HepG2 (cell line): Measurements from ENCODE around the gene PTPRE. TPM values are rescaled to one million over a fixed set of nuclear protein-coding genes. Genes with fewer than 3 reads are reported as not detected.

Experiments
- ATAC-seq: fragments of 200-7000 bp; cut with Tn5 transposase; 3 replicates; pipeline ENCODE4 v1.9.1; 2020; ENCODE audit warnings: mild to moderate bottlenecking, moderate library complexity
- BruUV-seq: library from RNA; stranded (reverse); fragments of 400-500 nt; replicated peaks from 2 replicates; lab custom pipeline; 2021; lab: Mats Ljungman, UMichigan
- CTCF ChIA-PET: fragments of 300-600 bp; formaldehyde crosslinking; extraction: SDS; loops from one replicate; lab custom pipeline; 2021; ENCODE audit warnings: low total read pairs, inconsistent platforms, low intra/inter-chr PET ratio; lab: Yijun Ruan, JAX
- POLR2A ChIA-PET: fragments of 350-600 bp; sonication (Branson Sonifier 250); formaldehyde crosslinking; loops from one replicate; lab custom pipeline; 2020; ENCODE audit warnings: antibody characterized with exemption, inconsistent platforms; lab: Yijun Ruan, JAX
- DNase-seq: peaks from one replicate; pipeline ENCODE4 v3.0.0-alpha.2; 2015; ENCODE audit warnings: low spot score
- FAIRE-seq: peaks from 3 replicates; lab custom pipeline; 2011; peaks lifted over from hg19 to GRCh38; lab: Jason Lieb, UNC
- H2AFZ ChIP-seq: one replicate; pipeline ENCODE4 v1.6.1; 2011; ENCODE audit warnings: low read length, inconsistent platforms
- H3K27ac ChIP-seq: fragments of 300-600 bp; 3 replicates; pipeline ENCODE4 v1.8.0; 2011; ENCODE audit warnings: mixed run types, mild to moderate bottlenecking, mixed read lengths, low read length, inconsistent platforms; ENCODE audit not compliant: insufficient read depth; ENCODE audit errors: extremely low read length
- H3K27me3 ChIP-seq, 2 experiments: fragments of 200-600 bp in 1 of 2; 2 replicates in 1 of 2; 3 replicates in 1 of 2; pipeline versions ENCODE4 v1.6.0 to v1.8.0; 2011; ENCODE audit warnings: low read length in 2 of 2, mild to moderate bottlenecking in 2 of 2, moderate library complexity in 2 of 2, inconsistent platforms in 1 of 2; ENCODE audit not compliant: insufficient read depth in 2 of 2, control insufficient read depth in 1 of 2
- H3K36me3 ChIP-seq, 2 experiments: fragments of 200-600 bp in 1 of 2; replicated peaks in 1 of 2; 2 replicates in 1 of 2; 3 replicates in 1 of 2; pipeline versions ENCODE4 v1.5.1 to v1.8.0; 2011; ENCODE audit warnings: low read length in 2 of 2, inconsistent platforms in 1 of 2; ENCODE audit not compliant: insufficient read depth in 2 of 2, control insufficient read depth in 1 of 2
- H3K4me1 ChIP-seq: 2 replicates; pipeline ENCODE4 v1.5.1; 2012; ENCODE audit warnings: low read length, inconsistent platforms; ENCODE audit not compliant: insufficient read depth
- H3K4me2 ChIP-seq: 2 replicates; pipeline ENCODE4 v1.6.0; 2011; ENCODE audit warnings: low read depth, low read length, inconsistent platforms
- H3K4me3 ChIP-seq, 3 experiments: fragments of 200-600 bp in 1 of 3; sonication (generic), shearing (Covaris generic) in 1 of 3; replicated peaks in 1 of 3; 2 replicates each; pipeline ENCODE4 v1.5.1; 2011 to 2016; ENCODE audit warnings: low read length in 3 of 3, inconsistent platforms in 2 of 3, low read depth in 2 of 3, mild to moderate bottlenecking in 2 of 3, control low read depth in 1 of 3, mixed read lengths in 1 of 3; ENCODE audit not compliant: insufficient read depth in 1 of 3
- H3K79me2 ChIP-seq: one replicate; pipeline ENCODE4 v1.6.1; 2011; ENCODE audit warnings: low read length, inconsistent platforms; ENCODE audit not compliant: insufficient read depth
- H3K9ac ChIP-seq: 2 replicates; pipeline ENCODE4 v1.6.0; 2011; ENCODE audit warnings: mild to moderate bottlenecking, low read depth, low read length, inconsistent platforms; ENCODE audit not compliant: insufficient read depth
- H3K9me3 ChIP-seq: 2 replicates; pipeline ENCODE4 v1.5.1; 2012; ENCODE audit warnings: mild to moderate bottlenecking, low read length
- H4K20me1 ChIP-seq: 2 replicates; pipeline ENCODE4 v1.6.0; 2011; ENCODE audit warnings: inconsistent platforms, mild to moderate bottlenecking, low read length, moderate library complexity; ENCODE audit not compliant: insufficient read depth
- ATRX ChIP-seq: sonication (generic); formaldehyde crosslinking; IDR thresholded peaks from 2 replicates; pipeline ENCODE4 v1.4.0; 2020; ENCODE audit warnings: missing genetic modification reagents, borderline replicate concordance
- GABPB1 ChIP-seq: IDR thresholded peaks from 2 replicates; pipeline ENCODE4 v1.6.1; 2016; ENCODE audit warnings: mild to moderate bottlenecking, missing genetic modification reagents, moderate library complexity, missing compliant biosample characterization
- HNRNPK ChIP-seq: fragments of 200-400 bp; formaldehyde crosslinking; IDR thresholded peaks from 2 replicates; pipeline ENCODE4 v1.6.1; 2018; ENCODE audit warnings: low read length, low read depth, moderate library complexity, mild to moderate bottlenecking; ENCODE audit not compliant: poor library complexity, severe bottlenecking
- LBX2 ChIP-seq: sonication (generic); formaldehyde crosslinking; IDR thresholded peaks from 2 replicates; pipeline ENCODE4 v1.5.0; 2020; ENCODE audit warnings: missing genetic modification reagents, mild to moderate bottlenecking, borderline replicate concordance
- RFXANK ChIP-seq: IDR thresholded peaks from 2 replicates; pipeline ENCODE4 v1.6.1; 2016
- YEATS2 ChIP-seq: sonication (generic); formaldehyde crosslinking; IDR thresholded peaks from 2 replicates; pipeline ENCODE4 v1.4.0; 2020; ENCODE audit warnings: missing genetic modification reagents, borderline replicate concordance
- ZBTB21 ChIP-seq: sonication (generic); formaldehyde crosslinking; IDR thresholded peaks from 2 replicates; pipeline ENCODE4 v1.4.0; 2020; ENCODE audit warnings: missing genetic modification reagents
- ZFX ChIP-seq: sonication (generic); formaldehyde crosslinking; IDR thresholded peaks from 2 replicates; pipeline ENCODE4 v1.4.0; 2020; ENCODE audit warnings: mild to moderate bottlenecking, low read depth, missing genetic modification reagents, moderate library complexity
- ZNF468 ChIP-seq: sonication (generic); formaldehyde crosslinking; IDR thresholded peaks from 2 replicates; pipeline ENCODE4 v1.8.0; 2022; ENCODE audit warnings: mild to moderate bottlenecking, moderate library complexity, missing genetic modification reagents
- ZNF609 ChIP-seq: sonication (generic); formaldehyde crosslinking; IDR thresholded peaks from 2 replicates; pipeline ENCODE4 v1.4.0; 2020; ENCODE audit warnings: mild to moderate bottlenecking, missing genetic modification reagents, borderline replicate concordance
- WGBS: methylation state at CpG from one replicate; pipeline ENCODE4 v1.1.6; 2017; ENCODE audit warnings: low lambda C conversion rate; 5-methylcytosine and 5-hydroxymethylcytosine counted together
- in situ Hi-C: cut with HindIII; loops from 2 replicates; pipeline ENCODE4 v1.10.0; 2017; ENCODE audit warnings: low pct_unique_long_range_greater_than_20kb; ENCODE audit not compliant: extremely low pct_ligation_motif_present
- intact Hi-C: fragments of 100-400 bp; cut with micrococcal nuclease; formaldehyde crosslinking; loops from one replicate; pipeline ENCODE4 v1.10.0; 2022; ENCODE audit not compliant: unreplicated experiment
- polyA plus RNA-seq, 8 experiments: library from polyadenylated mRNA; depleted of rRNA in 3 of 8; stranded (reverse) in 7 of 8; unstranded in 1 of 8; fragments of >200 nt; fragmentation: Illumina TruSeq in 4 of 8; extraction: Trizol in 4 of 8; gene quantifications; 2 replicates each; pipeline versions ENCODE4 v1.2.1 to v1.2.3, GENCODE V29; 2011 to 2016; ENCODE audit warnings: low read depth in 4 of 8, missing spikeins in 1 of 8, mixed read lengths in 1 of 8; ENCODE audit not compliant: insufficient read depth in 1 of 8
- total RNA-seq, 5 experiments: library from RNA; depleted of rRNA; stranded (reverse); fragments of >200 nt; fragmentation: Illumina TruSeq; extraction: Trizol; gene quantifications; 2 replicates each; pipeline ENCODE4 v1.2.3, GENCODE V29; 2016; ENCODE audit warnings: low read depth in 1 of 5

PTPRE gene
- total and polyA plus RNA-seq, 2 of the 13 experiments (the other 11 are each of a cell fraction or from before 2014, with no cell fraction given) = 0.01 to 0.02 TPM

- ChIA-PET POLR2A (no interaction called here), CTCF (no interaction called here)
- FAIRE-seq (no peak), ATAC-seq (no peak), DNase-seq (no peak)
- intact Hi-C loops = no loop called here
- Histone ChIP-seq H3K9me3 (no peaks in the 10 kb centered on the region), H4K20me1 (no peaks in the 10 kb centered on the region), H3K36me3 (no peaks in the 10 kb centered on the region), H3K4me1 (no peaks in the 10 kb centered on the region), H3K4me2 (no peak overlapping the region), H2AFZ (no peak overlapping the region), H3K27me3 (peaks cover 0 to 8% of the 10 kb centered on the region in 2 experiments; a peak in 2 of 5 replicates), H3K9ac (no peak overlapping the region), H3K27ac (no peak overlapping the region), H3K4me3 (no peak overlapping the region), H3K79me2 (no peaks in the 10 kb centered on the region)
- in situ Hi-C loops = no loop called here
- 52% methylated on average over 8 of the region's 14 CpGs for WGBS
- BruUV-seq = no TSS peak
- no peak for TF ChIP-seq HNRNPK
These were observed 27.5 kb downstream of the PTPRE start for GRCh38 chr10:127934383-127934782.

GRCh38 chr10:127935071-127935561 is 28.2 kb downstream of the PTPRE start:
- ChIA-PET CTCF (no interaction called here), POLR2A (no interaction called here)
- in situ Hi-C loops = no loop called here
- Histone ChIP-seq H2AFZ (no peak overlapping the region), H3K4me1 (no peaks in the 10 kb centered on the region), H3K27ac (no peak overlapping the region), H3K79me2 (no peaks in the 10 kb centered on the region), H4K20me1 (no peaks in the 10 kb centered on the region), H3K36me3 (no peaks in the 10 kb centered on the region), H3K27me3 (peaks cover 0 to 8% of the 10 kb centered on the region in 2 experiments; a peak in 2 of 5 replicates), H3K9ac (no peak overlapping the region), H3K9me3 (no peaks in the 10 kb centered on the region), H3K4me2 (no peak overlapping the region), H3K4me3 (no peak overlapping the region)
- ATAC-seq (no peak), FAIRE-seq (no peak), DNase-seq (no peak)
- 22% methylated on average over 8 of the region's 16 CpGs for WGBS
- intact Hi-C loops = no loop called here
- no TSS peak for BruUV-seq
- TF ChIP-seq ATRX (CRISPR knock-in tag) = no peak
- no peak for TF ChIP-seq ZNF468 (CRISPR knock-in tag)
- TF ChIP-seq GABPB1 (CRISPR knock-in tag) = no peak
- no peak for TF ChIP-seq ZFX
- no peak for TF ChIP-seq LBX2
- TF ChIP-seq ZBTB21 = no peak
- TF ChIP-seq ZNF609 = no peak
- TF ChIP-seq RFXANK = no peak
- TF ChIP-seq YEATS2 (CRISPR knock-in tag) = no peak
